HG02885 (cell line): Measurements from ENCODE around the gene GPATCH4.
"Not testable (repeated sequence)": the region's sequence is repeated elsewhere in the genome, so short reads cannot be mapped to it uniquely, and the experiment has no call there.

ENCODE experiments used
- ATAC-seq: cut with Tn5 transposase; IDR thresholded peaks from one replicate; pipeline ENCODE4 v1.9.1; 2021; ENCODE audit warnings: mild to moderate bottlenecking; ENCODE audit not compliant: unreplicated experiment, poor library complexity

Gene GPATCH4

GRCh38 chr1:156629823-156630449 lies 28.7 kb upstream of the GPATCH4 start:
- ATAC-seq: no peak

- peak; percentile 38 for ATAC-seq
Observed at GRCh38 chr1:156627313-156627880, 26.1 kb upstream of the GPATCH4 start.

GRCh38 chr1:156626079-156626438 lies 24.8 kb upstream of the GPATCH4 start:
- ATAC-seq: no peak

GRCh38 chr1:156625436-156626078 lies 24.3 kb upstream of the GPATCH4 start:
- ATAC-seq: no peak

GRCh38 chr1:156624814-156625435 lies 23.6 kb upstream of the GPATCH4 start:
- ATAC-seq: no peak

GRCh38 chr1:156623946-156624813 lies 22.9 kb upstream of the GPATCH4 start:
- no peak for ATAC-seq

- ATAC-seq: no peak
Observed at GRCh38 chr1:156622581-156623297, 21.5 kb upstream of the GPATCH4 start.

- ATAC-seq: no peak
Observed at GRCh38 chr1:156619582-156619955, 18.3 kb upstream of the GPATCH4 start.

GRCh38 chr1:156618853-156619581 lies 17.7 kb upstream of the GPATCH4 start, which contains the start of gene HAPLN2:
Gene HAPLN2, plus strand, starts transcription at chr1:156619415. Its CDS starts 4,076 bp downstream, at chr1:156623491.
- ATAC-seq: no peak

GRCh38 chr1:156616463-156616862 lies 15.2 kb upstream of the GPATCH4 start:
- no peak for ATAC-seq

GRCh38 chr1:156615946-156616345 lies 14.7 kb upstream of the GPATCH4 start:
- no peak for ATAC-seq

GRCh38 chr1:156612666-156613065 lies 11.4 kb upstream of the GPATCH4 start:
- ATAC-seq: no peak

GRCh38 chr1:156610072-156610471 lies 8.8 kb upstream of the GPATCH4 start:
- ATAC-seq: not testable (repeated sequence)

GRCh38 chr1:156608981-156609380 lies 7.7 kb upstream of the GPATCH4 start:
- no peak for ATAC-seq

- no peak for ATAC-seq
Observed at GRCh38 chr1:156608036-156608674, 6.9 kb upstream of the GPATCH4 start.

GRCh38 chr1:156607344-156607743 lies 6.1 kb upstream of the GPATCH4 start:
- ATAC-seq: not testable (repeated sequence)

GRCh38 chr1:156602557-156602993 lies 1.3 kb upstream of the GPATCH4 start:
- no peak for ATAC-seq

- peak; percentile 30 for ATAC-seq
Observed at GRCh38 chr1:156601892-156602291, 613 bp upstream of the GPATCH4 start.

GRCh38 chr1:156600733-156601121 lies 552 bp downstream of the GPATCH4 start:
- no peak for ATAC-seq
